ENCODE data around the gene COL8A1. TPM values are rescaled to one million over a fixed set of nuclear protein-coding genes. Genes with fewer than 3 reads are reported as not detected.

The COL8A1 gene
- total and polyA plus RNA-seq, 9 of the 15 experiments (the other 6 are each of a cell fraction or from before 2014, with no cell fraction given), result 0.07 TPM; not detected in 8

- no peak overlapping the region for H3K9ac ChIP-seq (ENCODE audit: insufficient read depth in 1 of 2, low read depth in 2 of 2, low read length in 2 of 2)
- no peak overlapping the region for H3K4me3 ChIP-seq
- H3K36me3 ChIP-seq (ENCODE audit: control insufficient read depth, insufficient read depth, low read length), result no peaks in the 10 kb centered on the region
- H3K79me2 ChIP-seq (ENCODE audit: control insufficient read depth, insufficient read depth, low read length), result no peaks in the 10 kb centered on the region
- ChIA-PET POLR2A (no interaction called here), CTCF (ENCODE audit: low intra/inter-chr PET ratio) (no interaction called here)
- in situ Hi-C loops (cut with MboI) (no loop called here), intact Hi-C loops (cut with micrococcal nuclease) (loop anchor here (5.0 kb wide), 1 partner anchor 158 kb away; no protein-coding TSS in a partner anchor)
- ATAC-seq (no peak), FAIRE-seq (no peak), DNase-seq (ENCODE audit: extremely low read depth in 1 of 4, low spot score in 3 of 4) (peak in 1 of 4 experiments; percentile 14)
- H3K9me1 ChIP-seq (ENCODE audit: control insufficient read depth, insufficient read depth, low read length), result no peaks in the 10 kb centered on the region
- no peaks in the 10 kb centered on the region for H3K4me1 ChIP-seq (replicated peaks in 1 of 2; ENCODE audit: control insufficient read depth in 2 of 2, insufficient read depth in 2 of 2, low read length in 2 of 2)
- H3K9me3 ChIP-seq (replicated peaks; ENCODE audit: control insufficient read depth, insufficient read depth, low read depth, low read length), result peaks cover 4% of the 10 kb centered on the region; the same call in 1 of the 2 replicates
- 14% methylated on average over 2 of the region's 2 CpGs for WGBS (ENCODE audit: insufficient coverage, low coverage, missing lambda C conversion rate)
- no TSS peak for BruUV-seq (replicated peaks)
- H3K27me3 ChIP-seq (ENCODE audit: control insufficient read depth in 2 of 2, insufficient read depth in 2 of 2, low read length in 2 of 2), result no peaks in the 10 kb centered on the region
- H2AFZ ChIP-seq (ENCODE audit: low read depth, low read length), result no peak overlapping the region
- H3K27ac ChIP-seq (ENCODE audit: extremely low read depth, low read depth, low read length), result no peak overlapping the region
- H3K4me2 ChIP-seq (ENCODE audit: insufficient read depth, low read length), result no peak overlapping the region
- 0 out of 2 replicates have a peak, but pooled peaks cover 7% of the 10 kb centered on the region for H4K20me1 ChIP-seq (replicated peaks; ENCODE audit: control insufficient read depth, insufficient read depth, low read length)
- TF ChIP-seq STAT5A (IDR thresholded peaks at IDR 0.05; ENCODE audit: borderline replicate concordance, low read length) (no peak), SMARCE1 (IDR thresholded peaks at IDR 0.05) (no peak), CEBPB (tag; IDR thresholded peaks at IDR 0.05) (no peak), ZNF668 (CRISPR knock-in tag; IDR thresholded peaks at IDR 0.05) (no peak), FOXA3 (CRISPR knock-in tag; conservative IDR thresholded peaks at IDR 0.05 in 1 of 2, IDR thresholded peaks at IDR 0.05 in 1 of 2) (no peak), CBX1 (IDR thresholded peaks at IDR 0.05; ENCODE audit: low read depth) (0 out of 2 replicates have a peak, but pooled peaks have one; percentile 29), CBX3 (IDR thresholded peaks at IDR 0.05; ENCODE audit: borderline replicate concordance in 1 of 2, low read length in 2 of 2) (peak in 1 of 2 experiments; percentile 78; a peak in 1 of 3 replicates), ZFP36 (IDR thresholded peaks at IDR 0.05; ENCODE audit: low read depth, low read length, partially characterized antibody) (peak; percentile 93), CBX5 (IDR thresholded peaks at IDR 0.05; ENCODE audit: borderline replicate concordance, low read depth) (peak; percentile 80; the same call in 1 of the 2 replicates), CTBP1 (IDR thresholded peaks at IDR 0.05; ENCODE audit: borderline replicate concordance) (no peak), MCM3 (IDR thresholded peaks at IDR 0.05) (no peak)
- TF ChIP-seq, protein P1, sequence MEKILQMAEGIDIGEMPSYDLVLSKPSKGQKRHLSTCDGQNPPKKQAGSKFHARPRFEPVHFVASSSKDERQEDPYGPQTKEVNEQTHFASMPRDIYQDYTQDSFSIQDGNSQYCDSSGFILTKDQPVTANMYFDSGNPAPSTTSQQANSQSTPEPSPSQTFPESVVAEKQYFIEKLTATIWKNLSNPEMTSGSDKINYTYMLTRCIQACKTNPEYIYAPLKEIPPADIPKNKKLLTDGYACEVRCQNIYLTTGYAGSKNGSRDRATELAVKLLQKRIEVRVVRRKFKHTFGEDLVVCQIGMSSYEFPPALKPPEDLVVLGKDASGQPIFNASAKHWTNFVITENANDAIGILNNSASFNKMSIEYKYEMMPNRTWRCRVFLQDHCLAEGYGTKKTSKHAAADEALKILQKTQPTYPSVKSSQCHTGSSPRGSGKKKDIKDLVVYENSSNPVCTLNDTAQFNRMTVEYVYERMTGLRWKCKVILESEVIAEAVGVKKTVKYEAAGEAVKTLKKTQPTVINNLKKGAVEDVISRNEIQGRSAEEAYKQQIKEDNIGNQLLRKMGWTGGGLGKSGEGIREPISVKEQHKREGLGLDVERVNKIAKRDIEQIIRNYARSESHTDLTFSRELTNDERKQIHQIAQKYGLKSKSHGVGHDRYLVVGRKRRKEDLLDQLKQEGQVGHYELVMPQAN (IDR thresholded peaks at IDR 0.05; ENCODE audit: borderline replicate concordance), result no peak
- TF ChIP-seq, protein P2, sequence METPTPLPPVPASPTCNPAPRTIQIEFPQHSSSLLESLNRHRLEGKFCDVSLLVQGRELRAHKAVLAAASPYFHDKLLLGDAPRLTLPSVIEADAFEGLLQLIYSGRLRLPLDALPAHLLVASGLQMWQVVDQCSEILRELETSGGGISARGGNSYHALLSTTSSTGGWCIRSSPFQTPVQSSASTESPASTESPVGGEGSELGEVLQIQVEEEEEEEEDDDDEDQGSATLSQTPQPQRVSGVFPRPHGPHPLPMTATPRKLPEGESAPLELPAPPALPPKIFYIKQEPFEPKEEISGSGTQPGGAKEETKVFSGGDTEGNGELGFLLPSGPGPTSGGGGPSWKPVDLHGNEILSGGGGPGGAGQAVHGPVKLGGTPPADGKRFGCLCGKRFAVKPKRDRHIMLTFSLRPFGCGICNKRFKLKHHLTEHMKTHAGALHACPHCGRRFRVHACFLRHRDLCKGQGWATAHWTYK (CRISPR knock-in tag; IDR thresholded peaks at IDR 0.05), result no peak
- TF ChIP-seq, protein P3, sequence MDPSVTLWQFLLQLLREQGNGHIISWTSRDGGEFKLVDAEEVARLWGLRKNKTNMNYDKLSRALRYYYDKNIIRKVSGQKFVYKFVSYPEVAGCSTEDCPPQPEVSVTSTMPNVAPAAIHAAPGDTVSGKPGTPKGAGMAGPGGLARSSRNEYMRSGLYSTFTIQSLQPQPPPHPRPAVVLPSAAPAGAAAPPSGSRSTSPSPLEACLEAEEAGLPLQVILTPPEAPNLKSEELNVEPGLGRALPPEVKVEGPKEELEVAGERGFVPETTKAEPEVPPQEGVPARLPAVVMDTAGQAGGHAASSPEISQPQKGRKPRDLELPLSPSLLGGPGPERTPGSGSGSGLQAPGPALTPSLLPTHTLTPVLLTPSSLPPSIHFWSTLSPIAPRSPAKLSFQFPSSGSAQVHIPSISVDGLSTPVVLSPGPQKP (CRISPR knock-in tag; IDR thresholded peaks at IDR 0.05), result no peak
- TF ChIP-seq, protein P4, sequence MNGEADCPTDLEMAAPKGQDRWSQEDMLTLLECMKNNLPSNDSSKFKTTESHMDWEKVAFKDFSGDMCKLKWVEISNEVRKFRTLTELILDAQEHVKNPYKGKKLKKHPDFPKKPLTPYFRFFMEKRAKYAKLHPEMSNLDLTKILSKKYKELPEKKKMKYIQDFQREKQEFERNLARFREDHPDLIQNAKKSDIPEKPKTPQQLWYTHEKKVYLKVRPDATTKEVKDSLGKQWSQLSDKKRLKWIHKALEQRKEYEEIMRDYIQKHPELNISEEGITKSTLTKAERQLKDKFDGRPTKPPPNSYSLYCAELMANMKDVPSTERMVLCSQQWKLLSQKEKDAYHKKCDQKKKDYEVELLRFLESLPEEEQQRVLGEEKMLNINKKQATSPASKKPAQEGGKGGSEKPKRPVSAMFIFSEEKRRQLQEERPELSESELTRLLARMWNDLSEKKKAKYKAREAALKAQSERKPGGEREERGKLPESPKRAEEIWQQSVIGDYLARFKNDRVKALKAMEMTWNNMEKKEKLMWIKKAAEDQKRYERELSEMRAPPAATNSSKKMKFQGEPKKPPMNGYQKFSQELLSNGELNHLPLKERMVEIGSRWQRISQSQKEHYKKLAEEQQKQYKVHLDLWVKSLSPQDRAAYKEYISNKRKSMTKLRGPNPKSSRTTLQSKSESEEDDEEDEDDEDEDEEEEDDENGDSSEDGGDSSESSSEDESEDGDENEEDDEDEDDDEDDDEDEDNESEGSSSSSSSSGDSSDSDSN (IDR thresholded peaks at IDR 0.05; ENCODE audit: borderline replicate concordance in 1 of 2, low read depth in 2 of 2, low read length in 2 of 2), result no peak
Measured at GRCh38 chr3:99805160-99805559, 166.8 kb downstream of the COL8A1 start.
